KMS-11 (cell line): ENCODE measurements around the gene NR2F2.
A peak's percentile ranks its signal among the peaks of the same experiment; 100 is the strongest.

Source experiments
- H2AFZ ChIP-seq: fragments of 200-600 bp; sonication (generic); 2 replicates; pipeline ENCODE4 v1.6.1; 2016; ENCODE audit warnings: antibody characterized with exemption, mixed run types, low read depth
- H3K27ac ChIP-seq: fragments of 200-600 bp; sonication (generic); 2 replicates; pipeline ENCODE4 v1.6.1; 2016; ENCODE audit warnings: mild to moderate bottlenecking, mixed run types
- H3K27me3 ChIP-seq: fragments of 200-600 bp; sonication (generic); 2 replicates; pipeline ENCODE4 v1.6.1; 2017; ENCODE audit warnings: mild to moderate bottlenecking, low read depth, mixed run types, moderate library complexity; ENCODE audit not compliant: insufficient read depth
- H3K36me3 ChIP-seq: fragments of 200-600 bp; sonication (generic); 2 replicates; pipeline ENCODE4 v1.6.1; 2017; ENCODE audit warnings: mild to moderate bottlenecking, mixed run types; ENCODE audit not compliant: insufficient read depth
- H3K4me1 ChIP-seq: fragments of 200-600 bp; sonication (generic); 2 replicates; pipeline ENCODE4 v1.6.1; 2016; ENCODE audit warnings: mild to moderate bottlenecking, low read depth, mixed run types; ENCODE audit not compliant: poor library complexity, severe bottlenecking
- H3K4me2 ChIP-seq: fragments of 200-600 bp; sonication (generic); 2 replicates; pipeline ENCODE4 v1.7.0; 2016; ENCODE audit warnings: mild to moderate bottlenecking, mixed run types
- H3K4me3 ChIP-seq: fragments of 200-600 bp; sonication (generic); IDR thresholded peaks from 2 replicates; pipeline ENCODE4 v1.6.1; 2017; ENCODE audit warnings: low read depth, low read length, mixed read lengths; ENCODE audit not compliant: insufficient read depth
- H3K79me2 ChIP-seq: fragments of 200-600 bp; sonication (generic); 2 replicates; pipeline ENCODE4 v1.6.1; 2016; ENCODE audit warnings: low read depth, mixed run types; ENCODE audit not compliant: insufficient read depth
- H3K9ac ChIP-seq: fragments of 200-600 bp; sonication (generic); 2 replicates; pipeline ENCODE4 v1.6.1; 2016; ENCODE audit warnings: mild to moderate bottlenecking, mixed run types
- H4K20me1 ChIP-seq: fragments of 200-600 bp; sonication (generic); 2 replicates; pipeline ENCODE4 v1.6.1; 2016; ENCODE audit warnings: mild to moderate bottlenecking, mixed run types; ENCODE audit not compliant: insufficient read depth
- TF ChIP-seq, protein P1 (sequence below): fragments of 200-600 bp; sonication (generic); conservative IDR thresholded peaks from 2 replicates; pipeline ENCODE4 v1.6.1; 2017; ENCODE audit warnings: low read depth, mild to moderate bottlenecking, antibody characterized with exemption, low read length, moderate library complexity, mixed read lengths

NR2F2 gene

DNA sequence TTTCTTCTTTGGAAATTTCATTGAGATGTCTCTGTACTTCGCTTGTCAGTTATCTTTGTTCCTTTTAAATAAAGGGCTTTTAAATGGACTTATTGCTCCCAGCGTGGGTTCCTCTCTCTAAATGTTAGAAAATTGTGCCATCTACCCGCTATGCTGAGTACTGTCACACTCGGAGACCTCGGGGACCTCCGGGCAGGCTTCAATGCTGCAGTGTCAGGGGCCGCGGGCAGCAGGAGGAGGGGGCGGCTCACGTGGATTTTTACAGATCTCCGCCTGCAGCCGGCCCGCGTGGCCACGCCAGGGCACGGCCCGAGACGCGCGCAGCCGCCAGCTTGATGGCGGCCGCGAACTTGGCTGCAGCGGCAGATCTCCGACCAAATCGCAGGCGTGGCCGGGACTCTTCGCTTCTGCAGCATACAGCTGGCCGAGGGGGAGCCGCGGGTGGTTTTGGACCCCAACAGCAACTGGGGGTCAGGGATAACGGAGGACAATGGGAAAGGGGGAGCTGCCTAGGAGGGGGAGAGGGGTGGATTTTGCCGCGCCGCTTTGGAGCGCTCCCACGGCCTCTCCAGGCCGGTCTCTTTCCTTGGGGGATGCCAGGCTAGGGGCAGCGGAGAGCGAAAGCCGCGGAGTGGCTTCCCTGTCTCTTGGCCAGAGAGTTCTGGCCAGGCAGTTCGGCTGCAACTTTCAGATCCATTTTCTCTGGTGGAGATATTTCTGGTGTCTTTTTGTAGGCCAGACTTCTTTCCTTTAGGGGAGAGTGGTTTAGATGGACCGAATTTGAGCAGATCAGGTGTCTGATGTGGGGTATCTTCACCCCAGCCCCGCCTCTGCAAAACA lies 15.3 kb downstream of the NR2F2 start:
- Histone ChIP-seq H3K9ac (no peak overlapping the region; the same call in 1 of the 2 replicates), H4K20me1 (no peaks in the 10 kb centered on the region), H3K27me3 (no peaks in the 10 kb centered on the region), H3K79me2 (no peaks in the 10 kb centered on the region), H3K27ac (no peak overlapping the region), H3K36me3 (no peaks in the 10 kb centered on the region), H2AFZ (peak overlapping the region; percentile 24; the same call in 1 of the 2 replicates), H3K4me1 (peaks cover 13% of the 10 kb centered on the region), H3K4me3 (no peak overlapping the region), H3K4me2 (peak overlapping the region; percentile 25; the same call in 1 of the 2 replicates)
- TF ChIP-seq, protein P1, sequence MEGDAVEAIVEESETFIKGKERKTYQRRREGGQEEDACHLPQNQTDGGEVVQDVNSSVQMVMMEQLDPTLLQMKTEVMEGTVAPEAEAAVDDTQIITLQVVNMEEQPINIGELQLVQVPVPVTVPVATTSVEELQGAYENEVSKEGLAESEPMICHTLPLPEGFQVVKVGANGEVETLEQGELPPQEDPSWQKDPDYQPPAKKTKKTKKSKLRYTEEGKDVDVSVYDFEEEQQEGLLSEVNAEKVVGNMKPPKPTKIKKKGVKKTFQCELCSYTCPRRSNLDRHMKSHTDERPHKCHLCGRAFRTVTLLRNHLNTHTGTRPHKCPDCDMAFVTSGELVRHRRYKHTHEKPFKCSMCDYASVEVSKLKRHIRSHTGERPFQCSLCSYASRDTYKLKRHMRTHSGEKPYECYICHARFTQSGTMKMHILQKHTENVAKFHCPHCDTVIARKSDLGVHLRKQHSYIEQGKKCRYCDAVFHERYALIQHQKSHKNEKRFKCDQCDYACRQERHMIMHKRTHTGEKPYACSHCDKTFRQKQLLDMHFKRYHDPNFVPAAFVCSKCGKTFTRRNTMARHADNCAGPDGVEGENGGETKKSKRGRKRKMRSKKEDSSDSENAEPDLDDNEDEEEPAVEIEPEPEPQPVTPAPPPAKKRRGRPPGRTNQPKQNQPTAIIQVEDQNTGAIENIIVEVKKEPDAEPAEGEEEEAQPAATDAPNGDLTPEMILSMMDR, result peak; percentile 38; the same call in 1 of the 2 replicates

GRCh38 chr15:96346409-96346970 lies 16.0 kb downstream of the NR2F2 start:
- no peaks in the 10 kb centered on the region for H4K20me1 ChIP-seq
- no peak overlapping the region for H3K9ac ChIP-seq
- H3K4me2 ChIP-seq, result no peak overlapping the region
- H3K36me3 ChIP-seq, result no peaks in the 10 kb centered on the region
- no peaks in the 10 kb centered on the region for H3K79me2 ChIP-seq
- no peak overlapping the region for H3K27ac ChIP-seq
- H2AFZ ChIP-seq, result peak overlapping the region; percentile 24; the same call in 1 of the 2 replicates
- H3K4me3 ChIP-seq, result no peak overlapping the region
- TF ChIP-seq, protein P1, result no peak
- peaks cover 12% of the 10 kb centered on the region for H3K4me1 ChIP-seq
- H3K27me3 ChIP-seq, result no peaks in the 10 kb centered on the region

DNA sequence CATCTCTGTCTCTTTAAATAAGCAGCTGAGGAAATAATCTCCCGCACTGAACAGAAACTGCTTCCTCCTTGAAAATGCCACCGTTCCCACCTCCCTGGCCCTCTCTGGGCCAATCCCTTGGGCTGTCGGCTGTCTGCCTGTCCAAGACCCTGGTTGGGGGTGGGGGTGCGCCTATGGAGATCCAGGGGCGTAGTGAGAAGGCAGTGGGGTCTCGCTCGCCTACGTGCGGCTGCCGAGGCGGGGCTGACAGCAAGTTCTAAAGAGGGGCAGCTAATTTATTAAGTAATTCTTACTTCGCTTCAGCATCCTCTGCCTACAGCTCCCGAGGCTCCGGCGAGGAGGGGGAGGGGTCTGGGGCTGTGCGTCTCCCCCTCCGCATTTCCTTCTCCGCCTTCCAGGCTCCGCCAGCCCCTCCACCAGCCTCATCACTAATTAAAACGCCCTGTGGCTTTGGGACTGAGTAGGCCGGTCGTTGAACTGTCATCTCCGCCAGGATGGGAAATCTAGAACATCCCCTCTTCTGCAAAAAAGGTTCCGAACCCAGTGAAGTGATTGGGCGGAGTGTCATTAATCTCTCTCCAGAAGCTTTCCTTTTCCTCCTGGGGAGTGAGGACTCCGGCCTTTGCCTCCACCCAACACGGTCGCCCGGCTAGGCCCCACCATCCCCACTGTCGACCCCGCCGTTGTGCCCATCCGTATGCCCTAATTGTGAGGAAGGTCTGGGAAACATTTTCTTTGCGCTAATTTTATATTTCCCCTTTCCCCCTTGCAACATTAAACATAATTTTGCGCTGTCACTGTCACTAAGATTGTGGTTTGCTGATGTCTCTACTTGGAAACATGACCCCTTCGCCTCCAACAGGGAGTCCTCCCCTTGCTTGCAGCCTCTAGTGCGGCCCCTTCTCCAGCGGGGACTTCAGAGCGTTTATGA lies 16.9 kb downstream of the NR2F2 start:
- no peaks in the 10 kb centered on the region for H3K79me2 ChIP-seq
- H3K36me3 ChIP-seq, result no peaks in the 10 kb centered on the region
- H3K27ac ChIP-seq, result no peak overlapping the region
- no peaks in the 10 kb centered on the region for H3K27me3 ChIP-seq
- H3K4me2 ChIP-seq, result no peak overlapping the region
- H3K9ac ChIP-seq, result no peak overlapping the region
- no peak overlapping the region for H3K4me3 ChIP-seq
- no peaks in the 10 kb centered on the region for H4K20me1 ChIP-seq
- no peak overlapping the region for H2AFZ ChIP-seq
- peaks cover 5% of the 10 kb centered on the region for H3K4me1 ChIP-seq
- TF ChIP-seq, protein P1, result no peak

GRCh38 chr15:96348112-96349027 lies 17.9 kb downstream of the NR2F2 start:
- TF ChIP-seq, protein P1, result no peak
- Histone ChIP-seq H3K4me2 (no peak overlapping the region), H3K27me3 (no peaks in the 10 kb centered on the region), H3K4me1 (peaks cover 5% of the 10 kb centered on the region), H3K36me3 (no peaks in the 10 kb centered on the region), H3K9ac (no peak overlapping the region), H3K4me3 (no peak overlapping the region), H3K27ac (no peak overlapping the region), H4K20me1 (no peaks in the 10 kb centered on the region), H2AFZ (no peak overlapping the region), H3K79me2 (no peaks in the 10 kb centered on the region)
